ENCODE data around the gene RABL2B.

RABL2B gene

GRCh38 chr22:50725597-50725996 is 57.8 kb downstream of the RABL2B start:
- Histone ChIP-seq H3K9ac (ENCODE audit: low read depth, low read length) (no peak overlapping the region), H2AFZ (ENCODE audit: low read depth, low read length) (no peak overlapping the region), H3K27ac (ENCODE audit: low read length) (no peak overlapping the region), H3K36me3 (ENCODE audit: insufficient read depth, low read length) (no peaks in the 10 kb centered on the region), H3K4me1 (ENCODE audit: insufficient read depth, low read length) (no peaks in the 10 kb centered on the region), H3K27me3 (ENCODE audit: insufficient read depth, low read length, poor library complexity) (no peaks in the 10 kb centered on the region), H3K4me3 (ENCODE audit: low read depth in 1 of 2, low read length in 2 of 2) (no peak overlapping the region), H3K9me3 (ENCODE audit: insufficient read depth, low read length, severe bottlenecking) (no peaks in the 10 kb centered on the region), H3K79me2 (ENCODE audit: insufficient read depth, low read length) (no peaks in the 10 kb centered on the region), H3K4me2 (ENCODE audit: insufficient read depth, low read length) (no peak overlapping the region), H4K20me1 (ENCODE audit: insufficient read depth, low read length) (no peaks in the 10 kb centered on the region)
- no peak for TF ChIP-seq CTCF (IDR thresholded peaks at IDR 0.05; ENCODE audit: borderline replicate concordance, extremely low read depth, low read length, poor library complexity, severe bottlenecking)
- TF ChIP-seq EZH2 (IDR thresholded peaks at IDR 0.05; ENCODE audit: borderline replicate concordance, low read depth, low read length, severe bottlenecking): no peak
- DNase-seq: no peak
- ATAC-seq (ENCODE audit: insufficient read depth, low read depth): no peak

- no peaks in the 10 kb centered on the region for H3K4me1 ChIP-seq (ENCODE audit: insufficient read depth, low read length)
- H3K4me2 ChIP-seq (ENCODE audit: insufficient read depth, low read length): no peak overlapping the region
- H4K20me1 ChIP-seq (ENCODE audit: insufficient read depth, low read length): no peaks in the 10 kb centered on the region
Observed at GRCh38 chr22:50724616-50725015, 58.8 kb downstream of the RABL2B start.

GRCh38 chr22:50723991-50724390 is 59.4 kb downstream of the RABL2B start:
- H3K4me2 ChIP-seq (ENCODE audit: insufficient read depth, low read length): no peak overlapping the region

More at GRCh38 chr22:50724616-50725015, 58.8 kb downstream of the RABL2B start:
- Histone ChIP-seq H3K27me3 (ENCODE audit: insufficient read depth, low read length, poor library complexity) (no peaks in the 10 kb centered on the region), H3K79me2 (ENCODE audit: insufficient read depth, low read length) (no peaks in the 10 kb centered on the region), H3K4me3 (ENCODE audit: low read depth in 1 of 2, low read length in 2 of 2) (no peak overlapping the region), H2AFZ (ENCODE audit: low read depth, low read length) (no peak overlapping the region), H3K9ac (ENCODE audit: low read depth, low read length) (no peak overlapping the region), H3K27ac (ENCODE audit: low read length) (no peak overlapping the region), H3K9me3 (ENCODE audit: insufficient read depth, low read length, severe bottlenecking) (no peaks in the 10 kb centered on the region), H3K36me3 (ENCODE audit: insufficient read depth, low read length) (no peaks in the 10 kb centered on the region)
- TF ChIP-seq EZH2 (IDR thresholded peaks at IDR 0.05; ENCODE audit: borderline replicate concordance, low read depth, low read length, severe bottlenecking): no peak
- TF ChIP-seq CTCF (IDR thresholded peaks at IDR 0.05; ENCODE audit: borderline replicate concordance, extremely low read depth, low read length, poor library complexity, severe bottlenecking): no peak
- no peak for DNase-seq
- no peak for ATAC-seq (ENCODE audit: insufficient read depth, low read depth)

More at GRCh38 chr22:50723991-50724390, 59.4 kb downstream of the RABL2B start:
- no peaks in the 10 kb centered on the region for H3K27me3 ChIP-seq (ENCODE audit: insufficient read depth, low read length, poor library complexity)
- DNase-seq (no peak), ATAC-seq (ENCODE audit: insufficient read depth, low read depth) (no peak)
- H3K36me3 ChIP-seq (ENCODE audit: insufficient read depth, low read length): no peaks in the 10 kb centered on the region
- no peak overlapping the region for H3K9ac ChIP-seq (ENCODE audit: low read depth, low read length)
- no peak overlapping the region for H3K4me3 ChIP-seq (ENCODE audit: low read depth in 1 of 2, low read length in 2 of 2)
- H3K27ac ChIP-seq (ENCODE audit: low read length): no peak overlapping the region
- TF ChIP-seq CTCF (IDR thresholded peaks at IDR 0.05; ENCODE audit: borderline replicate concordance, extremely low read depth, low read length, poor library complexity, severe bottlenecking) (no peak), EZH2 (IDR thresholded peaks at IDR 0.05; ENCODE audit: borderline replicate concordance, low read depth, low read length, severe bottlenecking) (no peak)
- H2AFZ ChIP-seq (ENCODE audit: low read depth, low read length): no peak overlapping the region
- H3K9me3 ChIP-seq (ENCODE audit: insufficient read depth, low read length, severe bottlenecking): no peaks in the 10 kb centered on the region
- H3K79me2 ChIP-seq (ENCODE audit: insufficient read depth, low read length): no peaks in the 10 kb centered on the region
- H4K20me1 ChIP-seq (ENCODE audit: insufficient read depth, low read length): peaks cover 2% of the 10 kb centered on the region; the same call in 1 of the 2 replicates
- H3K4me1 ChIP-seq (ENCODE audit: insufficient read depth, low read length): no peaks in the 10 kb centered on the region
